ENCODE data around the gene PPP4C. TPM values are rescaled to one million over a fixed set of nuclear protein-coding genes. Genes with fewer than 3 reads are reported as not detected.
A peak's percentile ranks its signal among the peaks of the same experiment; 100 is the strongest.

Gene PPP4C
- total RNA-seq, 1 experiment from 2014 or later: 134 TPM

DNA sequence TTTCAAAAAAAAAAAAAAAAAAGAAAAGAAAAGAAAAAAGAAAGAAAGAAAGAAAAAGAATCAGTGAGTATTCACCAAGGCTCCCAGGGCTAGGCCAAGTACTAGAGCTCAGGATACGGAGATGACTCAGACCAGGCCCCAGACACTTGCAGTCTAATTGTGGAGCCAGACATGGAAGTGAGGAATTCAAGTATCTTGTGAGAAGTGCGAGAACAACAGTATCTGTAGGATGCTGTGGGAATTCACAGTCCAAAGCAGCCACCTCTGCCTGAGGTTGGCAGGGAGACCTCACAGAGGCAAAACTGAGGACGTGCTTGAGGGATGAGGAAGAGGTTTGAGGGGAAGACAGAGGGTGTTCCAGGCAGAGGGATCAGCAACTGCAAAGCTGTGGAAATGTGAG is 24.3 kb upstream of the PPP4C start:
- no peaks in the 10 kb centered on the region for H3K9me3 Mint-ChIP-seq (ENCODE audit: unreplicated experiment)
- no TSS peak for BruUV-seq (replicated peaks)
- no peaks in the 10 kb centered on the region for H3K27me3 ChIP-seq (replicated peaks; ENCODE audit: control insufficient read depth, insufficient read depth, low read length)
- no peak overlapping the region for H3K4me3 ChIP-seq (ENCODE audit: low read depth, low read length)
- no peaks in the 10 kb centered on the region for H3K27me3 Mint-ChIP-seq (ENCODE audit: insufficient read depth, unreplicated experiment)
- peaks cover 5% of the 10 kb centered on the region; the same call in 1 of the 2 replicates for H3K4me1 ChIP-seq
- H3K36me3 ChIP-seq (ENCODE audit: control insufficient read depth, insufficient read depth, low read length): no peaks in the 10 kb centered on the region
- peaks cover 19% of the 10 kb centered on the region for H3K36me3 Mint-ChIP-seq (ENCODE audit: insufficient read depth, unreplicated experiment)
- TF ChIP-seq, protein P1, sequence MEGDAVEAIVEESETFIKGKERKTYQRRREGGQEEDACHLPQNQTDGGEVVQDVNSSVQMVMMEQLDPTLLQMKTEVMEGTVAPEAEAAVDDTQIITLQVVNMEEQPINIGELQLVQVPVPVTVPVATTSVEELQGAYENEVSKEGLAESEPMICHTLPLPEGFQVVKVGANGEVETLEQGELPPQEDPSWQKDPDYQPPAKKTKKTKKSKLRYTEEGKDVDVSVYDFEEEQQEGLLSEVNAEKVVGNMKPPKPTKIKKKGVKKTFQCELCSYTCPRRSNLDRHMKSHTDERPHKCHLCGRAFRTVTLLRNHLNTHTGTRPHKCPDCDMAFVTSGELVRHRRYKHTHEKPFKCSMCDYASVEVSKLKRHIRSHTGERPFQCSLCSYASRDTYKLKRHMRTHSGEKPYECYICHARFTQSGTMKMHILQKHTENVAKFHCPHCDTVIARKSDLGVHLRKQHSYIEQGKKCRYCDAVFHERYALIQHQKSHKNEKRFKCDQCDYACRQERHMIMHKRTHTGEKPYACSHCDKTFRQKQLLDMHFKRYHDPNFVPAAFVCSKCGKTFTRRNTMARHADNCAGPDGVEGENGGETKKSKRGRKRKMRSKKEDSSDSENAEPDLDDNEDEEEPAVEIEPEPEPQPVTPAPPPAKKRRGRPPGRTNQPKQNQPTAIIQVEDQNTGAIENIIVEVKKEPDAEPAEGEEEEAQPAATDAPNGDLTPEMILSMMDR (IDR thresholded peaks at IDR 0.05; ENCODE audit: insufficient read depth in 1 of 2, low read depth in 1 of 2, low read length in 1 of 2, severe bottlenecking in 1 of 2, unreplicated experiment in 1 of 2): no peak
- ChIA-PET POLR2A (no interaction called here), CTCF (interaction anchor here (0.6 kb wide), 1 partner anchor 34 kb away, joined by 4 read pairs; no protein-coding TSS in a partner anchor)
- peaks cover 8% of the 10 kb centered on the region for H3K4me1 Mint-ChIP-seq (ENCODE audit: low read depth, unreplicated experiment)
- intact Hi-C loops (cut with micrococcal nuclease; ENCODE audit: unreplicated experiment): no loop called here
- no peaks in the 10 kb centered on the region for H3K9me3 ChIP-seq
- no peak for DNase-seq
- H3K4me3 Mint-ChIP-seq (ENCODE audit: unreplicated experiment): peak overlapping the region; percentile 66
- peak overlapping the region; percentile 43 for H3K27ac Mint-ChIP-seq (ENCODE audit: unreplicated experiment)

DNA sequence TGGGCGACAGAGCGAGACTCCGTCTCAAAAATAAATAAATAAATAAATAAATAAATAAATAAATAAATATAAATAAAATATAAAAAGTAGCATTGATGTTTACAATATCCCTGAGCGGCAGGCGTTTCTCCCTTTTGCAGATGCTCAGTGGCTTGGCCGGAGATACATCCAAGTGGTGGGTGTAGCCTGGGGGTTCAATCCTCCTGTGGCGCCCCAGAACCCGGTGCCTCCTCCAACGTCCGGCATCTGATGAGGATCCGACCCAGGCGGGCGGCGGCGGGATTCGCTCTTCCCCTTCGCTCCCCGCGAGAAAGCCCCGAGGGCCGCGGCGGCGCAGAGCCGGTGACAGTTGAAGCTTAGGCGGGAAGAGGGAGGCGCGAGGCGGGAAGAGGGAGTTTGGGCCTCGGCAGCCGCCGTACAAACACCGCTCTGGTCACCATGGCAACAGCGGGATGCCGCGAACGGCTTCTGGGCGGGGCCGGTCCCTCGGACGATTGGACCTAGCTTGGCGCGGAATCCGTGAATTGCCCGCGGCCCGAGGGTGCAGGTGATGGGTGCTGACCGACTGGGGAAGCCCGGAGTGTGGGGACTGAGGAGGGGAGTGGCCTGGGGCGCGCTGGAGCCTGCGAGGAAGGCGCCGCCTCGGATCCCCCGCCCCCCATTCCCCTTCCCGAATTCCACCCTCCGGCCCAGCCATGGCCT is 23.0 kb upstream of the PPP4C start:
- DNase-seq: peak; percentile 95
- ChIA-PET CTCF (interaction anchor here (1.7 kb wide), 1 partner anchor 80 kb away, joined by 4 read pairs; no protein-coding TSS in a partner anchor), POLR2A (interaction anchor here (0.6 to 1.0 kb wide), 2 partner anchors 13 to 87 kb away, joined by 3 to 5 read pairs; partner anchors contain the start of gene ALDOA)
- peak overlapping the region; percentile 49 for H3K4me3 ChIP-seq (ENCODE audit: low read depth, low read length)
- H3K27ac Mint-ChIP-seq (ENCODE audit: unreplicated experiment): peak overlapping the region; percentile 61
- TF ChIP-seq, protein P1 (IDR thresholded peaks at IDR 0.05; ENCODE audit: insufficient read depth in 1 of 2, low read depth in 1 of 2, low read length in 1 of 2, severe bottlenecking in 1 of 2, unreplicated experiment in 1 of 2): no peak
- intact Hi-C loops (cut with micrococcal nuclease; ENCODE audit: unreplicated experiment): no loop called here
- peak overlapping the region; percentile 73 for H3K4me3 Mint-ChIP-seq (ENCODE audit: unreplicated experiment)
- no peaks in the 10 kb centered on the region for H3K27me3 ChIP-seq (replicated peaks; ENCODE audit: control insufficient read depth, insufficient read depth, low read length)
- no peaks in the 10 kb centered on the region for H3K27me3 Mint-ChIP-seq (ENCODE audit: insufficient read depth, unreplicated experiment)
- H3K9me3 ChIP-seq: no peaks in the 10 kb centered on the region
- H3K9me3 Mint-ChIP-seq (ENCODE audit: unreplicated experiment): no peaks in the 10 kb centered on the region
- peaks cover 8% of the 10 kb centered on the region for H3K4me1 Mint-ChIP-seq (ENCODE audit: low read depth, unreplicated experiment)
- peaks cover 5% of the 10 kb centered on the region; the same call in 1 of the 2 replicates for H3K4me1 ChIP-seq
- BruUV-seq (replicated peaks): no TSS peak
- H3K36me3 Mint-ChIP-seq (ENCODE audit: insufficient read depth, unreplicated experiment): peaks cover 19% of the 10 kb centered on the region
- no peaks in the 10 kb centered on the region for H3K36me3 ChIP-seq (ENCODE audit: control insufficient read depth, insufficient read depth, low read length)

DNA sequence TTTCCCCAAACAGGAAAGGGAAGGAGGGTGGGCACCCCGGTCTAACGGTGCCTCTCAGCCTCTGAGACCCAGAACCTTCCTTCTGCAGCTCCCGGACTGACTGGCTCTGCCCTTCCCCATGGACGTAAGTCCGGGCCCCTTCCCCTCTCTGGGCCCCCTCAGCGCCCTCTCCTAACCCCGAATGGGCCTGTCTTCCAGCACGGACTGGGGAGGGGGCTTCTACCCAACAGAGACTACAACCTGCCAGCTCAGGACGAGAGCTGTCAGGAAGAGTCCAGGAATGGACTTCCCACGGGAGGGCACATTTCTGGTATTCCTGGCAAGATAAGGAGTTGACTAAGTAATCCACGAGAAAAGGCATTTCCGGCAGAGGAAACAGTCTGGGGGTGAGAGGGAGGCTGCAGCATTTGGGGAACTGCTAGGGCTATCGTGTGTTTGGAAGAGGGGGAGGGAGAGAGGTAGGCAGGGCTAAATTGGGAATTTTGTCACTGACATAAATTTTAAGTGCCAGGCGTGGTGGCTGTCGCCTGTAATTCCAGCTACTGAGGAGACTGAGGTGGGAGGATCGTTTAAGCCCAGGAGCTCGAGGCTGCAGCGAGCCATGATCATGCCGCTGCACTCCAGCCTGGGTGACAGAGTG is 22.3 kb upstream of the PPP4C start:
- no peaks in the 10 kb centered on the region for H3K9me3 ChIP-seq
- ChIA-PET POLR2A (interaction anchor here (1.0 kb wide), 1 partner anchor 12 kb away, joined by 5 read pairs; the partner anchor contains the start of gene ALDOA), CTCF (interaction anchor here (0.9 to 1.7 kb wide), 2 partner anchors 12 to 80 kb away, joined by 3 to 4 read pairs; partner anchors contain the start of gene ALDOA)
- Mint-ChIP-seq H3K36me3 (ENCODE audit: insufficient read depth, unreplicated experiment) (peaks cover 19% of the 10 kb centered on the region), H3K9me3 (ENCODE audit: unreplicated experiment) (no peaks in the 10 kb centered on the region), H3K27me3 (ENCODE audit: insufficient read depth, unreplicated experiment) (no peaks in the 10 kb centered on the region), H3K4me3 (ENCODE audit: unreplicated experiment) (peak overlapping the region; percentile 73), H3K4me1 (ENCODE audit: low read depth, unreplicated experiment) (peaks cover 8% of the 10 kb centered on the region), H3K27ac (ENCODE audit: unreplicated experiment) (peak overlapping the region; percentile 61)
- peaks cover 5% of the 10 kb centered on the region; the same call in 1 of the 2 replicates for H3K4me1 ChIP-seq
- no TSS peak for BruUV-seq (replicated peaks)
- intact Hi-C loops (cut with micrococcal nuclease; ENCODE audit: unreplicated experiment): no loop called here
- DNase-seq: peak in 1 of 2 experiments; percentile 29
- TF ChIP-seq, protein P1 (IDR thresholded peaks at IDR 0.05; ENCODE audit: insufficient read depth in 1 of 2, low read depth in 1 of 2, low read length in 1 of 2, severe bottlenecking in 1 of 2, unreplicated experiment in 1 of 2): no peak
- peak overlapping the region; percentile 49 for H3K4me3 ChIP-seq (ENCODE audit: low read depth, low read length)
- no peaks in the 10 kb centered on the region for H3K36me3 ChIP-seq (ENCODE audit: control insufficient read depth, insufficient read depth, low read length)
- H3K27me3 ChIP-seq (replicated peaks; ENCODE audit: control insufficient read depth, insufficient read depth, low read length): no peaks in the 10 kb centered on the region

Measured in Caco-2 (cell line).